ENCODE data around the gene GIPC3.
"Not testable (repeated sequence)": the region's sequence is repeated elsewhere in the genome, so short reads cannot be mapped to it uniquely, and the experiment has no call there.

GIPC3 gene

GRCh38 chr19:3576696-3577443 lies 8.4 kb upstream of the GIPC3 start:
- no peak for DNase-seq (ENCODE audit: low read depth in 1 of 2, low spot score in 1 of 2)

- no peak for DNase-seq (ENCODE audit: low read depth in 1 of 2, low spot score in 1 of 2)
These were observed 7.4 kb upstream of the GIPC3 start for GRCh38 chr19:3577723-3578344.

GRCh38 chr19:3578390-3578789 lies 6.9 kb upstream of the GIPC3 start:
- no peak for DNase-seq (ENCODE audit: low read depth in 1 of 2, low spot score in 1 of 2)

- DNase-seq (ENCODE audit: low read depth in 1 of 2, low spot score in 1 of 2), result no peak
These were observed 4.9 kb upstream of the GIPC3 start for GRCh38 chr19:3580156-3580934.

- DNase-seq (ENCODE audit: low read depth in 1 of 2, low spot score in 1 of 2), result not testable (repeated sequence)
These were observed 3.5 kb upstream of the GIPC3 start for GRCh38 chr19:3581792-3582191.

GRCh38 chr19:3584036-3584802 lies 1.1 kb upstream of the GIPC3 start:
- DNase-seq (ENCODE audit: low read depth in 1 of 2, low spot score in 1 of 2), result not testable (repeated sequence)

GRCh38 chr19:3586127-3586626 lies 899 bp downstream of the GIPC3 start:
- no peak for DNase-seq (ENCODE audit: low read depth in 1 of 2, low spot score in 1 of 2)

- DNase-seq (ENCODE audit: low read depth in 1 of 2, low spot score in 1 of 2), result no peak
These were observed 1.5 kb downstream of the GIPC3 start for GRCh38 chr19:3586707-3587346.

- DNase-seq (ENCODE audit: low read depth in 1 of 2, low spot score in 1 of 2), result no peak
These were observed 4.2 kb downstream of the GIPC3 start for GRCh38 chr19:3589439-3589838.

- DNase-seq (ENCODE audit: low read depth in 1 of 2, low spot score in 1 of 2), result no peak
These were observed 4.7 kb downstream of the GIPC3 start for GRCh38 chr19:3589949-3590348.

GRCh38 chr19:3590991-3591659 lies 5.8 kb downstream of the GIPC3 start:
- no peak for DNase-seq (ENCODE audit: low read depth in 1 of 2, low spot score in 1 of 2)

- no peak for DNase-seq (ENCODE audit: low read depth in 1 of 2, low spot score in 1 of 2)
These were observed 6.8 kb downstream of the GIPC3 start for GRCh38 chr19:3591876-3592613.

- no peak for DNase-seq (ENCODE audit: low read depth in 1 of 2, low spot score in 1 of 2)
These were observed 7.9 kb downstream of the GIPC3 start for GRCh38 chr19:3593156-3593555.

GRCh38 chr19:3595521-3596061 lies 10.3 kb downstream of the GIPC3 start:
- no peak for DNase-seq (ENCODE audit: low read depth in 1 of 2, low spot score in 1 of 2)

GRCh38 chr19:3599776-3600187 lies 14.5 kb downstream of the GIPC3 start:
- DNase-seq (ENCODE audit: low read depth in 1 of 2, low spot score in 1 of 2), result no peak

- no peak for DNase-seq (ENCODE audit: low read depth in 1 of 2, low spot score in 1 of 2)
These were observed 15.7 kb downstream of the GIPC3 start for GRCh38 chr19:3601021-3601420.

- no peak for DNase-seq (ENCODE audit: low read depth in 1 of 2, low spot score in 1 of 2)
These were observed 18.0 kb downstream of the GIPC3 start for GRCh38 chr19:3603121-3603811.

- no peak for DNase-seq (ENCODE audit: low read depth in 1 of 2, low spot score in 1 of 2)
These were observed 19.1 kb downstream of the GIPC3 start for GRCh38 chr19:3604227-3604986.

Data from activated CD4-positive, alpha-beta T cell treated with anti-CD3 and anti-CD28 coated beads, Interleukin-2, amount 50 U/mL, for 24 hours (primary cell).